ENCODE data around the gene TRAF2.

The TRAF2 gene

GRCh38 chr9:136949817-136950655 lies 63.7 kb downstream of the TRAF2 start:
- DNase-seq: peak; percentile 91 to 96 (median 95)

- peak in 1 of 5 experiments; percentile 3 for DNase-seq
Measured at GRCh38 chr9:136950656-136951276, 64.5 kb downstream of the TRAF2 start.

- DNase-seq: peak in 1 of 5 experiments; percentile 1
Measured at GRCh38 chr9:136951541-136952320, 65.4 kb downstream of the TRAF2 start, which contains the start of gene LCN12. Gene LCN12 (plus strand): TSS chr9:136952273. CDS start chr9:136952328, 55 bp downstream.

- peak in 1 of 5 experiments; percentile 2 for DNase-seq
Measured at GRCh38 chr9:136952321-136952850, 66.1 kb downstream of the TRAF2 start.

- no peak for DNase-seq
Measured at GRCh38 chr9:136952876-136953770, 66.8 kb downstream of the TRAF2 start.

GRCh38 chr9:136953771-136954269 lies 67.5 kb downstream of the TRAF2 start:
- DNase-seq: peak in 1 of 5 experiments; percentile 2

- DNase-seq: peak in 1 of 5 experiments; percentile 2
Measured at GRCh38 chr9:136954270-136955083, 68.2 kb downstream of the TRAF2 start.

- DNase-seq: peak in 1 of 5 experiments; percentile 1
Measured at GRCh38 chr9:136955202-136955942, 69.1 kb downstream of the TRAF2 start.

GRCh38 chr9:136955943-136956335 lies 69.6 kb downstream of the TRAF2 start:
- DNase-seq: no peak

GRCh38 chr9:136956604-136957003 lies 70.3 kb downstream of the TRAF2 start:
- no peak for DNase-seq

- DNase-seq: no peak
Measured at GRCh38 chr9:136957461-136957860, 71.1 kb downstream of the TRAF2 start.

- no peak for DNase-seq
Measured at GRCh38 chr9:136957901-136958300, 71.6 kb downstream of the TRAF2 start.

GRCh38 chr9:136958473-136958872 lies 72.2 kb downstream of the TRAF2 start:
- DNase-seq: no peak

GRCh38 chr9:136958898-136959850 lies 72.9 kb downstream of the TRAF2 start:
- no peak for DNase-seq

- peak in 2 of 5 experiments; percentile 57 to 62 for DNase-seq
Measured at GRCh38 chr9:136960212-136960937, 74.1 kb downstream of the TRAF2 start.

GRCh38 chr9:136960938-136961275 lies 74.6 kb downstream of the TRAF2 start:
- no peak for DNase-seq

GRCh38 chr9:136961279-136962065 lies 75.2 kb downstream of the TRAF2 start:
- no peak for DNase-seq

All from T-helper 2 cell (primary cell).